A549 (cell line): Measurements from ENCODE around the gene LNPEP. TPM values are rescaled to one million over a fixed set of nuclear protein-coding genes. Genes with fewer than 3 reads are reported as not detected.

Experiments
- ATAC-seq, 2 experiments: fragments of 200-7000 bp in 1 of 2; fragments of >200 bp in 1 of 2; cut with Nextera tagmentation in 1 of 2; cut with Tn5 transposase in 1 of 2; 3 replicates each; pipeline versions ENCODE4 v1.8.0 to v1.9.1; 2018 to 2020; ENCODE audit warnings: mild to moderate bottlenecking in 1 of 2, moderate library complexity in 1 of 2
- CTCF ChIA-PET: fragments of 300-600 bp; sonication (Branson Sonifier 250); formaldehyde crosslinking; extraction: SDS; loops from one replicate; lab custom pipeline; 2021; ENCODE audit warnings: antibody characterized with exemption, inconsistent platforms; lab: Yijun Ruan, JAX
- POLR2A ChIA-PET: fragments of 350-600 bp; formaldehyde crosslinking; extraction: SDS; loops from one replicate; lab custom pipeline; 2021; ENCODE audit warnings: antibody characterized with exemption, inconsistent platforms; lab: Yijun Ruan, JAX
- DNase-seq, 2 experiments: peaks; one replicate each; pipeline versions ENCODE4 v3.0.0 to v3.0.0-alpha.2; 2011 to 2016; ENCODE audit warnings: low read depth in 1 of 2, low spot score in 1 of 2
- FAIRE-seq: peaks from 2 replicates; lab custom pipeline; 2011; peaks lifted over from hg19 to GRCh38; lab: Jason Lieb, UNC
- H3K27ac ChIP-seq, 2 experiments: fragments of >200 bp; sonication (Bioruptor Twin); formaldehyde crosslinking; 3 replicates each; pipeline ENCODE4 v1.5.1; 2016 to 2017
- H3K4me1 ChIP-seq: fragments of >200 bp; sonication (Bioruptor Twin); formaldehyde crosslinking; 3 replicates; pipeline ENCODE4 v1.6.1; 2016
- H3K4me2 ChIP-seq: fragments of >200 bp; sonication (Bioruptor Twin); formaldehyde crosslinking; 3 replicates; pipeline ENCODE4 v1.6.1; 2016
- H3K4me3 ChIP-seq: fragments of >200 bp; sonication (Bioruptor Twin); formaldehyde crosslinking; 3 replicates; pipeline ENCODE4 v1.5.1; 2016
- H3K9me3 ChIP-seq: fragments of >200 bp; sonication (Bioruptor Twin); formaldehyde crosslinking; 3 replicates; pipeline ENCODE4 v1.6.1; 2016
- CEBPB ChIP-seq, 2 experiments: fragments of >200 bp in 1 of 2; sonication (Bioruptor Twin) in 1 of 2; formaldehyde crosslinking in 1 of 2; IDR thresholded peaks; 2 replicates each; pipeline ENCODE4 v1.6.1; 2012 to 2016
- CTCF ChIP-seq: fragments of >200 bp; sonication (Bioruptor Twin); formaldehyde crosslinking; IDR thresholded peaks from 3 replicates; pipeline ENCODE4 v1.5.1; 2016
- EP300 ChIP-seq, 2 experiments: fragments of >200 bp; sonication (Bioruptor Twin); formaldehyde crosslinking; IDR thresholded peaks; 2 replicates in 1 of 2; 3 replicates in 1 of 2; pipeline ENCODE4 v1.6.1; 2016 to 2017
- ESRRA ChIP-seq: fragments of 150-350 bp; IDR thresholded peaks from 2 replicates; pipeline ENCODE4 v1.6.1; 2014; ENCODE audit warnings: mild to moderate bottlenecking, low read length, borderline replicate concordance
- FOSB ChIP-seq: fragments of 250-450 bp; sonication (Bioruptor Pico); IDR thresholded peaks from 2 replicates; pipeline ENCODE4 v1.5.0; 2020; ENCODE audit warnings: mild to moderate bottlenecking, moderate library complexity
- GATA3 ChIP-seq: IDR thresholded peaks from 2 replicates; pipeline ENCODE4 v1.6.1; 2012; ENCODE audit warnings: borderline replicate concordance
- HOXB5 ChIP-seq: fragments of 250-450 bp; sonication (Bioruptor Pico); IDR thresholded peaks from 2 replicates; pipeline ENCODE4 v1.5.0; 2020; ENCODE audit warnings: mild to moderate bottlenecking, moderate library complexity
- JUN ChIP-seq, 2 experiments: fragments of >200 bp; sonication (Bioruptor Twin); formaldehyde crosslinking; IDR thresholded peaks; 2 replicates in 1 of 2; 3 replicates in 1 of 2; pipeline ENCODE4 v1.6.1; 2016 to 2017
- KDM1A ChIP-seq: fragments of 200-600 bp; sonication (generic); IDR thresholded peaks from 2 replicates; pipeline ENCODE4 v1.6.1; 2016; ENCODE audit warnings: low read depth, mild to moderate bottlenecking
- KDM5A ChIP-seq: fragments of 200-600 bp; sonication (generic); IDR thresholded peaks from 2 replicates; pipeline ENCODE4 v1.6.1; 2016; ENCODE audit warnings: antibody characterized with exemption, mild to moderate bottlenecking
- MAZ ChIP-seq: fragments of 150-350 bp; IDR thresholded peaks from 2 replicates; pipeline ENCODE4 v1.6.1; 2014; ENCODE audit warnings: antibody characterized with exemption, low read depth, low read length, borderline replicate concordance
- MYC ChIP-seq: IDR thresholded peaks from 2 replicates; pipeline ENCODE4 v1.6.1; 2012; ENCODE audit warnings: mild to moderate bottlenecking, inconsistent platforms, low read length, improper control_type of control experiment, borderline replicate concordance
- NFE2L2 ChIP-seq: fragments of 150-350 bp; conservative IDR thresholded peaks from 2 replicates; pipeline ENCODE4 v1.6.1; 2014; ENCODE audit warnings: low read length
- NR3C1 ChIP-seq: fragments of >200 bp; sonication (Bioruptor Twin); formaldehyde crosslinking; IDR thresholded peaks from 3 replicates; pipeline ENCODE4 v1.6.1; 2017
- POLR2A ChIP-seq: IDR thresholded peaks from 2 replicates; pipeline ENCODE4 v1.6.1; 2012; ENCODE audit warnings: mild to moderate bottlenecking, low read length
- POLR2AphosphoS2 ChIP-seq: conservative IDR thresholded peaks from 2 replicates; pipeline ENCODE4 v1.6.1; 2012; ENCODE audit warnings: low read length, improper control_type of control experiment, inconsistent platforms
- RAD21 ChIP-seq, 2 experiments: fragments of >200 bp in 1 of 2; sonication (Bioruptor Twin) in 1 of 2; formaldehyde crosslinking in 1 of 2; IDR thresholded peaks in 1 of 2; conservative IDR thresholded peaks in 1 of 2; 2 replicates in 1 of 2; 3 replicates in 1 of 2; pipeline ENCODE4 v1.6.1; 2012 to 2018; ENCODE audit warnings: inconsistent platforms in 1 of 2
- SMC3 ChIP-seq: fragments of >200 bp; sonication (Bioruptor Twin); formaldehyde crosslinking; IDR thresholded peaks from 3 replicates; pipeline ENCODE4 v1.6.1; 2018; ENCODE audit warnings: inconsistent platforms
- SREBF2 ChIP-seq: fragments of 450-650 bp; IDR thresholded peaks from 2 replicates; pipeline ENCODE4 v1.6.1; 2014; ENCODE audit warnings: mild to moderate bottlenecking, moderate library complexity
- USF2 ChIP-seq: fragments of 450-650 bp; IDR thresholded peaks from 2 replicates; pipeline ENCODE4 v1.6.1; 2014; ENCODE audit warnings: antibody characterized with exemption
- ZSCAN20 ChIP-seq: fragments of 250-450 bp; sonication (Bioruptor Pico); IDR thresholded peaks from 2 replicates; pipeline ENCODE4 v1.8.0; 2022; ENCODE audit warnings: mild to moderate bottlenecking, moderate library complexity
- WGBS: methylation state at CpG from one replicate; pipeline ENCODE4 v1.1.6; 2017; ENCODE audit errors: missing lambda C conversion rate; 5-methylcytosine and 5-hydroxymethylcytosine counted together
- polyA plus RNA-seq, 4 experiments: library from polyadenylated mRNA; depleted of rRNA in 3 of 4; stranded (reverse); fragments of >200 nt; fragmentation: RNase III in 1 of 4; extraction: RNeasy Plus Mini Kit Qiagen cat#74134 plus additional on column Dnase treatment in 1 of 4; gene quantifications; 2 replicates in 3 of 4; 3 replicates in 1 of 4; pipeline ENCODE4 v1.2.3, GENCODE V29; 2011 to 2017
- TF ChIP-seq, protein P1 (sequence below): fragments of >200 bp; sonication (Bioruptor Twin); formaldehyde crosslinking; IDR thresholded peaks from 3 replicates; pipeline ENCODE4 v1.6.1; 2016
- TF ChIP-seq, protein P2 (sequence below): IDR thresholded peaks from 2 replicates; pipeline ENCODE4 v1.6.1; 2012

LNPEP gene
- polyA plus RNA-seq, 2 of the 4 experiments (the other 2 are of a cell fraction): 5.9 to 19.7 TPM

DNA sequence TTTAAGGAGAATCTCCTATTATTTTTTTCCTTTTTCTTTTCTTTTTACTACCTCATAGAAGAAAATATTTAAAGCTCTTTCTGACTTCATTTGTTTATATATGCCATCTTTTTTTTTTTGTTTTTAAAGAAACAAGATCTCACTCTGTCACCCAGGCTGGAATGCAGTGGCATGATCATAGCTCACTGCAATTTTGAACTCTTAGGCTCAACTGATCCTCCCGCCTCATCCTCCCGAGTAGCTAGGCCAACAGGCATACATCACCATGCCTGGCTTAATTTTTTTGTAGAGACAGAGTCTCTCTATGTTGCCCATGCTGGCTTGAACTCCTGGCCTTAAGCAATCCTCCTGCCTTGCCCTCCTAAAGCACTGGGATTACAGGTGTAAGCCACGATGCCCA lies 59.5 kb downstream of the LNPEP start:
- 84% methylated on average over 3 of the region's 3 CpGs for WGBS
- CTCF ChIA-PET: interaction anchor here (0.5 kb wide), 1 partner anchor 267 kb away, joined by 3 read pairs; no protein-coding TSS in a partner anchor

GRCh38 chr5:96997265-96997859 lies 61.5 kb downstream of the LNPEP start:
- no peak for FAIRE-seq
- H3K4me3 ChIP-seq: no peak overlapping the region
- peak; percentile 8 to 64 for DNase-seq
- POLR2A ChIA-PET: interaction anchor here (1.0 to 1.1 kb wide), 2 partner anchors 61 to 145 kb away, joined by 3 to 4 read pairs; partner anchors contain the start of genes LIX1 and LNPEP
- TF ChIP-seq, protein P1, sequence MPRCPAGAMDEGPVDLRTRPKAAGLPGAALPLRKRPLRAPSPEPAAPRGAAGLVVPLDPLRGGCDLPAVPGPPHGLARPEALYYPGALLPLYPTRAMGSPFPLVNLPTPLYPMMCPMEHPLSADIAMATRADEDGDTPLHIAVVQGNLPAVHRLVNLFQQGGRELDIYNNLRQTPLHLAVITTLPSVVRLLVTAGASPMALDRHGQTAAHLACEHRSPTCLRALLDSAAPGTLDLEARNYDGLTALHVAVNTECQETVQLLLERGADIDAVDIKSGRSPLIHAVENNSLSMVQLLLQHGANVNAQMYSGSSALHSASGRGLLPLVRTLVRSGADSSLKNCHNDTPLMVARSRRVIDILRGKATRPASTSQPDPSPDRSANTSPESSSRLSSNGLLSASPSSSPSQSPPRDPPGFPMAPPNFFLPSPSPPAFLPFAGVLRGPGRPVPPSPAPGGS: no peak
- TF ChIP-seq ZSCAN20 (no peak), NR3C1 (no peak), MAZ (no peak), FOSB (no peak), CTCF (peak; percentile 58), USF2 (no peak), SMC3 (peak; percentile 54), JUN (IDR thresholded peaks at IDR 0.05) (no peak), GATA3 (no peak), RAD21 (conservative IDR thresholded peaks at IDR 0.05 in 1 of 2, IDR thresholded peaks at IDR 0.05 in 1 of 2) (peak; percentile 50 to 56)
- 48% methylated on average over 2 of the region's 2 CpGs for WGBS
- peak; percentile 70 to 87; a peak in 4 of 6 replicates for ATAC-seq
- no peak overlapping the region for H3K27ac ChIP-seq
- H3K4me2 ChIP-seq: no peak overlapping the region
- no peaks in the 10 kb centered on the region for H3K9me3 ChIP-seq
- H3K4me1 ChIP-seq: no peaks in the 10 kb centered on the region
- CTCF ChIA-PET: interaction anchor here (0.6 to 2.6 kb wide), 18 partner anchors 14 to 245 kb away, joined by 3 to 18 read pairs (median 4); partner anchors contain the start of gene LIX1

More for the DNA sequence above, 59.5 kb downstream of the LNPEP start:
- POLR2A ChIA-PET: no interaction called here
- FAIRE-seq (no peak), ATAC-seq (no peak)
- TF ChIP-seq HOXB5 (CRISPR knock-in tag): no peak
- TF ChIP-seq EP300 (IDR thresholded peaks at IDR 0.05): no peak
- TF ChIP-seq, protein P2, sequence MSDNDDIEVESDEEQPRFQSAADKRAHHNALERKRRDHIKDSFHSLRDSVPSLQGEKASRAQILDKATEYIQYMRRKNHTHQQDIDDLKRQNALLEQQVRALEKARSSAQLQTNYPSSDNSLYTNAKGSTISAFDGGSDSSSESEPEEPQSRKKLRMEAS: no peak
- no peak for TF ChIP-seq MYC
- TF ChIP-seq POLR2A: no peak
- TF ChIP-seq POLR2AphosphoS2: no peak
- TF ChIP-seq CEBPB (IDR thresholded peaks at IDR 0.05): no peak
- no peak for TF ChIP-seq SREBF2
- no peak for TF ChIP-seq GATA3
- no peak for TF ChIP-seq RAD21 (conservative IDR thresholded peaks at IDR 0.05 in 1 of 2, IDR thresholded peaks at IDR 0.05 in 1 of 2)
- no peak for TF ChIP-seq KDM1A
- no peak for TF ChIP-seq ESRRA
- no peak for TF ChIP-seq NFE2L2
- TF ChIP-seq KDM5A: no peak
- no peak for TF ChIP-seq USF2
- TF ChIP-seq, all 56 proteins: peak for 0
- Histone ChIP-seq H3K4me2 (no peak overlapping the region), H3K9me3 (no peaks in the 10 kb centered on the region), H3K4me1 (no peaks in the 10 kb centered on the region), H3K4me3 (no peak overlapping the region), H3K27ac (no peak overlapping the region)
- no peak for DNase-seq
